T-cell (primary cell): Measurements from ENCODE around the gene ADAMTS17. TPM values are rescaled to one million over a fixed set of nuclear protein-coding genes. Genes with fewer than 3 reads are reported as not detected.

ENCODE experiments used
- ATAC-seq, 4 experiments: fragments of 200-7000 bp in 3 of 4; fragments of 150-1000 bp in 1 of 4; cut with Tn5 transposase; replicated peaks in 1 of 4; 1 replicate in 3 of 4; 2 replicates in 1 of 4; pipeline ENCODE4 v1.10.0; 2021; ENCODE audit warnings: moderate library complexity in 3 of 4, mild to moderate bottlenecking in 2 of 4, moderate number of reproducible peaks in 1 of 4
- CTCF ChIA-PET, 2 donors: fragments of 300-600 bp; sonication (Branson Sonifier 250); formaldehyde crosslinking; loops; one replicate each; lab custom pipeline; 2022; ENCODE audit warnings: antibody characterized with exemption in 2 of 2; lab: Charles Lee
- POLR2A ChIA-PET, 2 donors: fragments of 300-600 bp; sonication (Branson Sonifier 250); formaldehyde crosslinking; loops; one replicate each; lab custom pipeline; 2022; ENCODE audit warnings: antibody characterized with exemption in 2 of 2; lab: Charles Lee
- DNase-seq, 35 experiments: peaks; one replicate each; pipeline versions ENCODE4 v3.0.0 to v3.0.0-alpha.2; 2013 to 2023
- H3K27ac ChIP-seq: one replicate; pipeline ENCODE4 v1.5.1; 2013; ENCODE audit warnings: low read length
- H3K27me3 ChIP-seq, 2 experiments: replicated peaks in 1 of 2; 1 replicate in 1 of 2; 2 replicates in 1 of 2; pipeline versions ENCODE4 v1.6.1 to v1.7.0; 2013; ENCODE audit warnings: low read length in 1 of 2, mixed read lengths in 1 of 2; ENCODE audit not compliant: control insufficient read depth in 2 of 2, insufficient read depth in 2 of 2; ENCODE audit errors: extremely low read depth in 1 of 2
- H3K36me3 ChIP-seq, 2 donors: 1 replicate in 1 of 2; 2 replicates in 1 of 2; pipeline versions ENCODE4 v1.6.1 to v1.7.0; 2013; ENCODE audit warnings: low read length in 1 of 2; ENCODE audit not compliant: control insufficient read depth in 2 of 2, insufficient read depth in 1 of 2; ENCODE audit errors: extremely low read depth in 1 of 2
- H3K4me1 ChIP-seq, 2 experiments: 1 replicate in 1 of 2; 2 replicates in 1 of 2; pipeline versions ENCODE4 v1.6.1 to v1.7.0; 2013; ENCODE audit warnings: low read length in 2 of 2, mixed read lengths in 1 of 2; ENCODE audit not compliant: insufficient read depth in 2 of 2, control insufficient read depth in 1 of 2; ENCODE audit errors: extremely low read depth in 1 of 2
- H3K4me3 ChIP-seq, 2 donors: 1 replicate in 1 of 2; 2 replicates in 1 of 2; pipeline versions ENCODE4 v1.5.1 to v1.7.0; 2013; ENCODE audit warnings: mild to moderate bottlenecking in 2 of 2, low read length in 1 of 2, moderate library complexity in 1 of 2; ENCODE audit not compliant: control insufficient read depth in 1 of 2; ENCODE audit errors: extremely low read depth in 1 of 2
- H3K9me3 ChIP-seq: 2 replicates; pipeline ENCODE4 v1.7.0; 2013
- H3K27ac Mint-ChIP-seq, 2 donors: one replicate each; pipeline ENCODE4 v1.8.0; 2020 to 2021; ENCODE audit warnings: mild to moderate bottlenecking in 2 of 2, mixed read lengths in 2 of 2
- H3K27me3 Mint-ChIP-seq, 2 donors: one replicate each; pipeline ENCODE4 v1.8.0; 2021 to 2022; ENCODE audit warnings: mixed read lengths in 2 of 2
- H3K36me3 Mint-ChIP-seq: one replicate; pipeline ENCODE4 v1.8.0; 2021; ENCODE audit warnings: mixed read lengths
- H3K4me1 Mint-ChIP-seq, 3 donors: one replicate each; pipeline ENCODE4 v1.8.0; 2020 to 2022; ENCODE audit warnings: mixed read lengths in 3 of 3, mild to moderate bottlenecking in 1 of 3
- H3K4me3 Mint-ChIP-seq, 3 donors: one replicate each; pipeline ENCODE4 v1.8.0; 2020 to 2022; ENCODE audit warnings: mild to moderate bottlenecking in 3 of 3, mixed read lengths in 3 of 3, moderate library complexity in 3 of 3
- H3K9me3 Mint-ChIP-seq, 3 donors: one replicate each; pipeline ENCODE4 v1.8.0; 2020 to 2022; ENCODE audit warnings: mixed read lengths in 3 of 3
- WGBS: methylation state at CpG from one replicate; pipeline ENCODE4 v1.1.5; 2013; ENCODE audit warnings: missing lambda C conversion rate; ENCODE audit not compliant: insufficient coverage; 5-methylcytosine and 5-hydroxymethylcytosine counted together
- total RNA-seq, 35 experiments: library from RNA in 6 of 35; stranded (reverse) in 6 of 35; fragments of 120-200 nt in 1 of 35; gene quantifications; one replicate each; pipeline versions ENCODE4 v1.2.1 to v1.2.4 and lab custom pipeline; 2013 to 2026

The ADAMTS17 gene
- total RNA-seq, 5 donors from 2014 or later (not counting 1 experiment from before 2014, with no cell fraction given) = 8.9 to 17.8 (median 11.6) TPM

DNA sequence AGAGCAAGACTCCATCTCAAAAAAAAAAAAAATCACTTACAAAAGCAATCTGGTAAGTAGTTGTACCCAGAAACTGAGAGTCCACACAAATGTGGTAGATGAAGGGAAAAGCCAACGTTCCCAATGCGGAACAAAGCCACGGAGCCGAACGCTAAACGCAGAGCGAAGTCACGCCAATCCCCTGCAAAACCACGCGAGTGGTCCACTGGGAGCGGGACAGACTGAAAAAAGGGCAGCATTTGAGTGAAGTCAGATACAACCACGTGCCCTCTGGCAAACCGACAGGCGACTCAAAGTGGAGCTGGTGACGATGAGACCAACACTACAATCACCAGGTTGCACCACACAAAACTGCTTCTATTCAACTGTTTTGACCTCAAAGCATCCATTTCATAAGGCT is 362.4 kb downstream of the ADAMTS17 start:
- H3K36me3 ChIP-seq = no peaks in the 10 kb centered on the region
- Mint-ChIP-seq H3K9me3 (no peaks in the 10 kb centered on the region), H3K36me3 (peaks cover 5% of the 10 kb centered on the region), H3K27me3 (no peaks in the 10 kb centered on the region), H3K4me1 (peaks cover 0 to 1% (median 0%) of the 10 kb centered on the region in 3 donors), H3K4me3 (no peak overlapping the region), H3K27ac (no peak overlapping the region)
- no peak overlapping the region for H3K4me3 ChIP-seq
- H3K27ac ChIP-seq = no peak overlapping the region
- ATAC-seq = no peak
- ChIA-PET CTCF (no interaction called here), POLR2A (no interaction called here)
- DNase-seq = no peak
- H3K27me3 ChIP-seq = peaks cover 0 to 8% of the 10 kb centered on the region in 2 experiments
- H3K9me3 ChIP-seq = no peaks in the 10 kb centered on the region
- WGBS = 94% methylated on average over 15 of the region's 15 CpGs
- H3K4me1 ChIP-seq = peaks cover 0 to 5% of the 10 kb centered on the region in 2 experiments

DNA sequence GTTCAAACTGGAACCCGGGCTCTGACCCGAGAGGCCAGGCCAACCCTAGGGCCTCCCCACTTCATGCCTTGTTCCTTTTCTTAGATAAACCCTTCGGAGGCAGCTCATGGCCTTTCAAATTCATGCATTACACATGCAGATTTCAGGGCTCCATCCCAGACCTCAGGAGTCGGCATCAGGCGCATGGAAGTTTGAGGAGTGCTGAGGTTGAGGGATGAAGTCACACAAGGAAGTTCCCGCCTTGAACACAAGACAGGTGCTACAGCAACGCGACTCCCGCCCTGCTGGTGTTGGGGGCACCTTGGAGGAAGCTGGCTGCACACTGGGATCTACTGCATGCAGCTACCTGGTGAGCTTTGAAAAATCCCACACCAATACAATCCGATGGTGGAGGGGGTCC is 363.3 kb downstream of the ADAMTS17 start:
- H3K9me3 Mint-ChIP-seq = no peaks in the 10 kb centered on the region
- no peaks in the 10 kb centered on the region for H3K9me3 ChIP-seq
- H3K27me3 ChIP-seq = no peaks in the 10 kb centered on the region
- no peaks in the 10 kb centered on the region for H3K4me1 Mint-ChIP-seq
- ChIA-PET CTCF (no interaction called here), POLR2A (no interaction called here)
- DNase-seq (no peak), ATAC-seq (no peak)
- peaks cover 5% of the 10 kb centered on the region for H3K36me3 Mint-ChIP-seq
- H3K4me3 ChIP-seq = no peak overlapping the region
- H3K36me3 ChIP-seq = no peaks in the 10 kb centered on the region
- H3K27ac ChIP-seq = no peak overlapping the region
- H3K4me3 Mint-ChIP-seq = no peak overlapping the region
- no peaks in the 10 kb centered on the region for H3K27me3 Mint-ChIP-seq
- 77% methylated on average over 5 of the region's 10 CpGs for WGBS
- H3K4me1 ChIP-seq = no peaks in the 10 kb centered on the region
- no peak overlapping the region for H3K27ac Mint-ChIP-seq

DNA sequence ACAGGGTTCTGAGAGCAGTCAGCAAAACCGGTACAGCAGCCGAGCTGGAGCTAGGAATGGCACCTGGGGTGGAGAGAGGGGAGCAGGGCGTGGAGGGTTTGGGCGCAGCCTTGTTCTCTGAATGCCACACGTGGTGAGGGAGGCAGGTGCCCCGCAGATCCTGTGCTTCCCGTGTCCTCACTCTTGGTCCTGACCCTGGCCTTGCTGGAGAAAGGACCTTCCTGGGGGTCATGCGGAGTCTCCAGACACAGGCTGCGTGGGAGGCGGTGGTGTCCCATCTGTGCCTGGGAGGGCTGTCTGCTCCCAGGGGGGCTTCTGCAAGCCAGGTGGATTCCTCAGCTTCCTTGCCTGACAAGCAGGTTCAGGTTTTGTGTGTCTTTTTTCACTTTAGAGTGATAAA is 363.8 kb downstream of the ADAMTS17 start:
- no peak overlapping the region for H3K4me3 ChIP-seq
- H3K27ac ChIP-seq = no peak overlapping the region
- no peaks in the 10 kb centered on the region for H3K36me3 ChIP-seq
- no peaks in the 10 kb centered on the region for H3K9me3 ChIP-seq
- H3K27me3 Mint-ChIP-seq = no peaks in the 10 kb centered on the region
- H3K4me3 Mint-ChIP-seq = no peak overlapping the region
- no peaks in the 10 kb centered on the region for H3K4me1 Mint-ChIP-seq
- H3K27ac Mint-ChIP-seq = no peak overlapping the region
- ATAC-seq (no peak), DNase-seq (no peak)
- H3K36me3 Mint-ChIP-seq = peaks cover 5% of the 10 kb centered on the region
- H3K4me1 ChIP-seq = no peaks in the 10 kb centered on the region
- 88% methylated on average over 8 of the region's 10 CpGs for WGBS
- POLR2A ChIA-PET = no interaction called here
- no peaks in the 10 kb centered on the region for H3K9me3 Mint-ChIP-seq
- no peaks in the 10 kb centered on the region for H3K27me3 ChIP-seq
- CTCF ChIA-PET = no interaction called here

DNA sequence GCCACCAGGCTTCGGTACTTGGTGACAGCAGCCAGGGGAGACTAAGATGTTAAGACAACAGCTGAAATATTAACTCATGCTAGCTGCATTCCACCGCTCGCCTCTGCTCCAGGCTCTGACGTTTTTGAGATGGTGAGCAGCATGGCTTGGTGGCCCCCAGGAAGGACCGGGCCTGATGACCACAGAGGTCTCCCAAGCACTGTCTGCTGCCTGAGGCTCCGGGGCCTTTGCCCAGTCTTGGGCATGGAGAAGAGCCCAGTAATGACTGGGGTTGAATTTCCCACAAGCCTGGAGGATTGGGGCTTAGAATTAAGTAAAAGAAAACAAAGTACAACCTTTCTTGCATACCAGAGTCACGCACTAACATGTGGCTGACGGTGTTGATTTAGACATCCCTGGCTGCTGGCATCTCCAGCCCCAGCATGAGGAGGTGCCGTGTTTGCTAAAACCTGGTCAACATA is 364.9 kb downstream of the ADAMTS17 start:
- no peak for DNase-seq
- Mint-ChIP-seq H3K4me3 (no peak overlapping the region), H3K27me3 (no peaks in the 10 kb centered on the region), H3K27ac (no peak overlapping the region), H3K36me3 (peaks cover 5% of the 10 kb centered on the region), H3K9me3 (no peaks in the 10 kb centered on the region), H3K4me1 (no peaks in the 10 kb centered on the region)
- Histone ChIP-seq H3K27me3 (no peaks in the 10 kb centered on the region), H3K9me3 (no peaks in the 10 kb centered on the region), H3K27ac (no peak overlapping the region), H3K4me3 (no peak overlapping the region), H3K4me1 (no peaks in the 10 kb centered on the region), H3K36me3 (no peaks in the 10 kb centered on the region)
- ATAC-seq = no peak
- ChIA-PET CTCF (no interaction called here), POLR2A (no interaction called here)
- 76% methylated on average over 6 of the region's 9 CpGs for WGBS

DNA sequence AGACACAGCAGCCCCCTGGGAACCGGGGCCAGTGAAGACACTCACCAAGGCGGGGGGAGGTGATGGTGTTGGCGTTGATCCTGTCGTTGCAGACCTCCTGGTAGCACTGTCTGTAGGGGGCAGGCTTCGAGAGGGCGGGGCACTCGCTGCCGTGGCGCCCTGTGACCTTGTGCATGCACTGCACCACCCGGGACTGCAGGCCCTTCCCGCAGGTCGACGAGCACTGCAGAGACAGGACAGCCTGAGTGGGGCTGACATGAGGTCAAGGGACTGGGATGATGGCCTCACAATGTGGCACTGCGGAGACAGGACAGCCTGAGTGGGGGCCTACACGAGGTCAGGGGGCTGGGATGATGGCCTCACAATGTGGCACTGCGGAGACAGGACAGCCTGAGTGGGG is 365.8 kb downstream of the ADAMTS17 start:
- Mint-ChIP-seq H3K4me1 (no peaks in the 10 kb centered on the region), H3K27ac (no peak overlapping the region), H3K9me3 (no peaks in the 10 kb centered on the region), H3K36me3 (peaks cover 5% of the 10 kb centered on the region), H3K4me3 (no peak overlapping the region), H3K27me3 (no peaks in the 10 kb centered on the region)
- WGBS = 88% methylated on average over 16 of the region's 16 CpGs
- H3K36me3 ChIP-seq = no peaks in the 10 kb centered on the region
- no peaks in the 10 kb centered on the region for H3K9me3 ChIP-seq
- ChIA-PET CTCF (no interaction called here), POLR2A (no interaction called here)
- DNase-seq = no peak
- no peak for ATAC-seq
- H3K4me1 ChIP-seq = no peaks in the 10 kb centered on the region
- H3K4me3 ChIP-seq = no peak overlapping the region
- H3K27ac ChIP-seq = no peak overlapping the region
- no peaks in the 10 kb centered on the region for H3K27me3 ChIP-seq

DNA sequence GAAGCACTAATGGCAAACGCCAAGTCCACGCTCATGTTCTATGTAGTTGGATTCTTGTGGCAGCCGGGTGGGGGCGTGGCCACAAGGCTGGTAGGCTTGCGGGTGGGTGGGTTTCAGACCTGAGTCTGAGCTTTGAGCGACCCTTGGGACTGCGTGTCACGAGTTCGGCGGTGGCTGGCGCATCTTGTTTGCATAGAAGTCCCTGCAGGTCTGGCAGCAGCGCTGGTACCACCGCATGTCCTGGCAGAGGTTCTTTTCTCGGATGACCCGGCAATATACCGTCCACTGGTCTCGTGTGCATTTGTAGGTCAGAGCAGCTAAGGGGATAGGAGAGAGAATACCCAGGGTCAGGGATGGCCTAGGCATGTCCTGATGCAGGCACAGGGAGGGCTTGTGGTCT is 367.5 kb downstream of the ADAMTS17 start:
- H3K4me3 Mint-ChIP-seq = no peak overlapping the region
- no peak for DNase-seq
- CTCF ChIA-PET = no interaction called here
- H3K27ac ChIP-seq = no peak overlapping the region
- H3K4me3 ChIP-seq = no peak overlapping the region
- H3K9me3 Mint-ChIP-seq = no peaks in the 10 kb centered on the region
- H3K4me1 Mint-ChIP-seq = no peaks in the 10 kb centered on the region
- H3K27me3 Mint-ChIP-seq = no peaks in the 10 kb centered on the region
- no peaks in the 10 kb centered on the region for H3K9me3 ChIP-seq
- no peaks in the 10 kb centered on the region for H3K4me1 ChIP-seq
- POLR2A ChIA-PET = no interaction called here
- H3K27me3 ChIP-seq = no peaks in the 10 kb centered on the region
- no peak for ATAC-seq
- 87% methylated on average over 17 of the region's 17 CpGs for WGBS
- no peaks in the 10 kb centered on the region for H3K36me3 ChIP-seq
- peaks cover 5% of the 10 kb centered on the region for H3K36me3 Mint-ChIP-seq
- no peak overlapping the region for H3K27ac Mint-ChIP-seq

DNA sequence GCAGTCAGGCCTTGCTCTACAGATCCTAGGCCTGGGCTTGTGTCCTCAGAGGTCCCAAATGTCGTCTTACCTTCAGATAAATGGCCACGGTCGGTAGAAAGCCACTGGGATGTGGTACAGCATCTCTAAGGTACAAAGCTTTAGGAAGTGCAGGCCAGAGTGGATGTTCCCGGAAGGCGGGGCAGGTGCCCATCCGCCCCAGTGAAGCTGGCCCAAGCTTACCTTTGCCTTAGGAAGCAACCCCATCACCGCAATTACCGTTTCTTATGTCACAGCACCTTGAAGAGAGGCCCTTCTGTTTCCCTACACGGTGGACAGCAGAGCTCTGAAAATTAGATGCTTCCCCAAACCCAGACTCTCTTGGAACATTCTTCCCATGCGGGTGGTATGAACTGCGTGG is 368.4 kb downstream of the ADAMTS17 start:
- ChIA-PET CTCF (no interaction called here), POLR2A (no interaction called here)
- H3K9me3 ChIP-seq = no peaks in the 10 kb centered on the region
- Mint-ChIP-seq H3K36me3 (peaks cover 5% of the 10 kb centered on the region), H3K9me3 (no peaks in the 10 kb centered on the region), H3K4me3 (no peak overlapping the region), H3K27me3 (no peaks in the 10 kb centered on the region), H3K4me1 (no peaks in the 10 kb centered on the region), H3K27ac (no peak overlapping the region)
- ATAC-seq (no peak), DNase-seq (no peak)
- H3K4me3 ChIP-seq = no peak overlapping the region
- no peaks in the 10 kb centered on the region for H3K36me3 ChIP-seq
- no peaks in the 10 kb centered on the region for H3K4me1 ChIP-seq
- WGBS = 89% methylated on average over 11 of the region's 11 CpGs
- no peak overlapping the region for H3K27ac ChIP-seq
- H3K27me3 ChIP-seq = no peaks in the 10 kb centered on the region
